HepG2 (cell line): ENCODE measurements around the gene DHH. TPM values are rescaled to one million over a fixed set of nuclear protein-coding genes. Genes with fewer than 3 reads are reported as not detected.
A peak's percentile ranks its signal among the peaks of the same experiment; 100 is the strongest.

Experiments used
- ELF3 ChIP-seq: IDR thresholded peaks from 2 replicates; pipeline ENCODE4 v1.6.1; 2016; ENCODE audit warnings: missing genetic modification reagents, missing compliant biosample characterization
- HMGA1 ChIP-seq: sonication (generic); formaldehyde crosslinking; conservative IDR thresholded peaks from 2 replicates; pipeline ENCODE4 v1.4.0; 2020; ENCODE audit warnings: missing genetic modification reagents
- KDM6A ChIP-seq: IDR thresholded peaks from 2 replicates; pipeline ENCODE4 v1.6.1; 2016; ENCODE audit warnings: low read depth
- MBNL3 ChIP-seq: fragments of 250-450 bp; sonication (Bioruptor Pico); conservative IDR thresholded peaks from 2 replicates; pipeline ENCODE4 v1.8.0; 2022; ENCODE audit warnings: mild to moderate bottlenecking, inconsistent platforms
- RBM39 ChIP-seq: fragments of 200-400 bp; formaldehyde crosslinking; IDR thresholded peaks from one replicate; pipeline ENCODE4 v1.6.1; 2018; ENCODE audit warnings: antibody characterized with exemption, mild to moderate bottlenecking, low read depth, low read length; ENCODE audit not compliant: poor library complexity, severe bottlenecking
- REXO4 ChIP-seq: sonication (generic); formaldehyde crosslinking; IDR thresholded peaks from 2 replicates; pipeline ENCODE4 v1.8.0; 2022; ENCODE audit warnings: missing genetic modification reagents, mild to moderate bottlenecking, borderline replicate concordance
- SMC3 ChIP-seq: IDR thresholded peaks from 2 replicates; pipeline ENCODE4 v1.6.1; 2011; ENCODE audit warnings: low read length, improper control_type of control experiment
- ZFP90 ChIP-seq: sonication (generic); formaldehyde crosslinking; IDR thresholded peaks from 2 replicates; pipeline ENCODE4 v1.8.0; 2022; ENCODE audit warnings: missing genetic modification reagents, mild to moderate bottlenecking, inconsistent platforms, borderline replicate concordance
- ZKSCAN5 ChIP-seq: sonication (generic); formaldehyde crosslinking; IDR thresholded peaks from 2 replicates; pipeline ENCODE4 v1.5.1; 2020; ENCODE audit warnings: mild to moderate bottlenecking, missing genetic modification reagents
- ZNF180 ChIP-seq: sonication (generic); formaldehyde crosslinking; IDR thresholded peaks from 2 replicates; pipeline ENCODE4 v1.4.0; 2020; ENCODE audit warnings: low read depth, missing genetic modification reagents, borderline replicate concordance
- ZNF558 ChIP-seq: sonication (generic); formaldehyde crosslinking; IDR thresholded peaks from 2 replicates; pipeline ENCODE4 v1.9.0; 2022; ENCODE audit warnings: mild to moderate bottlenecking, missing genetic modification reagents, borderline replicate concordance
- polyA plus RNA-seq, 8 experiments: library from polyadenylated mRNA; depleted of rRNA in 3 of 8; stranded (reverse) in 7 of 8; unstranded in 1 of 8; fragments of >200 nt; fragmentation: Illumina TruSeq in 4 of 8; extraction: Trizol in 4 of 8; gene quantifications; 2 replicates each; pipeline versions ENCODE4 v1.2.1 to v1.2.3, GENCODE V29; 2011 to 2016; ENCODE audit warnings: low read depth in 4 of 8, missing spikeins in 1 of 8, mixed read lengths in 1 of 8; ENCODE audit not compliant: insufficient read depth in 1 of 8
- total RNA-seq, 5 experiments: library from RNA; depleted of rRNA; stranded (reverse); fragments of >200 nt; fragmentation: Illumina TruSeq; extraction: Trizol; gene quantifications; 2 replicates each; pipeline ENCODE4 v1.2.3, GENCODE V29; 2016; ENCODE audit warnings: low read depth in 1 of 5
- TF ChIP-seq, protein P1 (sequence below): sonication (generic); formaldehyde crosslinking; conservative IDR thresholded peaks from 2 replicates; pipeline ENCODE4 v1.8.0; 2022; ENCODE audit warnings: missing genetic modification reagents
- TF ChIP-seq, protein P2 (sequence below): sonication (generic); formaldehyde crosslinking; IDR thresholded peaks from 2 replicates; pipeline ENCODE4 v1.5.1; 2020; ENCODE audit warnings: mild to moderate bottlenecking, moderate library complexity, missing genetic modification reagents
- TF ChIP-seq, protein P3 (sequence below): sonication (generic); formaldehyde crosslinking; IDR thresholded peaks from 2 replicates; pipeline ENCODE4 v1.4.0; 2020; ENCODE audit warnings: missing genetic modification reagents, low read depth, mild to moderate bottlenecking, borderline replicate concordance
- TF ChIP-seq, protein P4 (sequence below): sonication (generic); formaldehyde crosslinking; IDR thresholded peaks from 2 replicates; pipeline ENCODE4 v1.5.1; 2020; ENCODE audit warnings: missing genetic modification reagents, mild to moderate bottlenecking, borderline replicate concordance
- TF ChIP-seq, protein P5 (sequence below): sonication (generic); formaldehyde crosslinking; conservative IDR thresholded peaks from 2 replicates; pipeline ENCODE4 v1.4.0; 2020; ENCODE audit warnings: missing genetic modification reagents
- TF ChIP-seq, protein P6 (sequence below): IDR thresholded peaks from 2 replicates; pipeline ENCODE4 v1.6.1; 2016; ENCODE audit warnings: low read depth, control low read depth

Gene DHH
- total and polyA plus RNA-seq, 2 of the 13 experiments (the other 11 are each of a cell fraction or from before 2014, with no cell fraction given), result not detected

DNA sequence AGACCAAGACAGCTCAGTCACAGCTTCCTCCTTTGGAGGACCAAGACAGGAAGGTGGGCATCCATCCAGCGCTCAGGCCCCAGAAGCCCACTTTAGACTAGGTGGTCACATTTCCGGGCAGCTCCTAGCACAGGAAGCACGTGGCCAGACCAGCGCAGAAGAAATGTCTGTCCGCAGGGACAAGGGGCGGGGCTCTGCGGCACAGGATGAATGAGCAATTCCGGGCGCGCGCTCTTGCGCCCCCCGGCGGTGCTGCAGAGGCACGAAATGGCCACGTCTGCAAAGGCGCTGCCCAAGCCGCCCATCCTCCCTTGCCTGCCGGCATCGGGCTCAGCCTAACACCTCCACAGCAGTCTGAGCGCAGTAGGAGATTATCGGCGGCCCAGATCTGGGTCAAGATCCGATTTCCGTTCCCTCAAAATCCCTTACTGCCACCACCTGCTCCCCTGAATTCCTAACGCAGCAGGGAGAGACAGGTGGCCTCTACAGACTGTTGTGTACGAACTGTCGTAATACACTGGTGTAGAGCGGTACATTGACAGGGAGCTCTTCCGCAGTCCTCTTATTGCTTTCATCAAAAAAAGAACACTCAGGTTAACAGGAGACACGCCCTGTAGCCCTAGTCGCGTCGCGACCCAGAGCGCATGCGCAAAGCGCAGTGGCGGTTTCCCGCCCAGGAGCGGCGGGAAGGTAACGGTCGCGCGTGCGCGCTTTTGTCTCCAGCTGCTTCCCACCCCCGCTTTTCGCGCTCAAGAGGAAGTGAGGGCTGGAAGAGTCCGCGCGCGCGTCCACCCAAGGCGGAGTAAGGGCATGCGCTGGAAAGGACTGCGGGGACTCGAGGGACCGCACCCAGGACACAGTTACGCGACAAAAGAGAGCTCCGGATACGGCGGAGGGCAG lies 35.8 kb upstream of the DHH start (continued):
- no peak for TF ChIP-seq ZNF180
- no peak for TF ChIP-seq SMC3
- TF ChIP-seq ZKSCAN5 (CRISPR knock-in tag), result peak; percentile 61; the same call in 1 of the 2 replicates
- TF ChIP-seq, protein P1, sequence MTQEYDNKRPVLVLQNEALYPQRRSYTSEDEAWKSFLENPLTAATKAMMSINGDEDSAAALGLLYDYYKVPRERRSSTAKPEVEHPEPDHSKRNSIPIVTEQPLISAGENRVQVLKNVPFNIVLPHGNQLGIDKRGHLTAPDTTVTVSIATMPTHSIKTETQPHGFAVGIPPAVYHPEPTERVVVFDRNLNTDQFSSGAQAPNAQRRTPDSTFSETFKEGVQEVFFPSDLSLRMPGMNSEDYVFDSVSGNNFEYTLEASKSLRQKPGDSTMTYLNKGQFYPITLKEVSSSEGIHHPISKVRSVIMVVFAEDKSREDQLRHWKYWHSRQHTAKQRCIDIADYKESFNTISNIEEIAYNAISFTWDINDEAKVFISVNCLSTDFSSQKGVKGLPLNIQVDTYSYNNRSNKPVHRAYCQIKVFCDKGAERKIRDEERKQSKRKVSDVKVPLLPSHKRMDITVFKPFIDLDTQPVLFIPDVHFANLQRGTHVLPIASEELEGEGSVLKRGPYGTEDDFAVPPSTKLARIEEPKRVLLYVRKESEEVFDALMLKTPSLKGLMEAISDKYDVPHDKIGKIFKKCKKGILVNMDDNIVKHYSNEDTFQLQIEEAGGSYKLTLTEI (CRISPR knock-in tag), result no peak; the same call in 1 of the 2 replicates
- TF ChIP-seq KDM6A, result no peak
- peak; percentile 52; the same call in 1 of the 2 replicates for TF ChIP-seq ZNF558 (CRISPR knock-in tag)
- TF ChIP-seq ZFP90 (CRISPR knock-in tag), result peak; percentile 72; the same call in 1 of the 2 replicates
- TF ChIP-seq MBNL3 (CRISPR knock-in tag), result no peak
- TF ChIP-seq, protein P2, sequence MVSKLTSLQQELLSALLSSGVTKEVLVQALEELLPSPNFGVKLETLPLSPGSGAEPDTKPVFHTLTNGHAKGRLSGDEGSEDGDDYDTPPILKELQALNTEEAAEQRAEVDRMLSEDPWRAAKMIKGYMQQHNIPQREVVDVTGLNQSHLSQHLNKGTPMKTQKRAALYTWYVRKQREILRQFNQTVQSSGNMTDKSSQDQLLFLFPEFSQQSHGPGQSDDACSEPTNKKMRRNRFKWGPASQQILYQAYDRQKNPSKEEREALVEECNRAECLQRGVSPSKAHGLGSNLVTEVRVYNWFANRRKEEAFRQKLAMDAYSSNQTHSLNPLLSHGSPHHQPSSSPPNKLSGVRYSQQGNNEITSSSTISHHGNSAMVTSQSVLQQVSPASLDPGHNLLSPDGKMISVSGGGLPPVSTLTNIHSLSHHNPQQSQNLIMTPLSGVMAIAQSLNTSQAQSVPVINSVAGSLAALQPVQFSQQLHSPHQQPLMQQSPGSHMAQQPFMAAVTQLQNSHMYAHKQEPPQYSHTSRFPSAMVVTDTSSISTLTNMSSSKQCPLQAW, result peak; percentile 77; the same call in 1 of the 2 replicates
- TF ChIP-seq, protein P3, sequence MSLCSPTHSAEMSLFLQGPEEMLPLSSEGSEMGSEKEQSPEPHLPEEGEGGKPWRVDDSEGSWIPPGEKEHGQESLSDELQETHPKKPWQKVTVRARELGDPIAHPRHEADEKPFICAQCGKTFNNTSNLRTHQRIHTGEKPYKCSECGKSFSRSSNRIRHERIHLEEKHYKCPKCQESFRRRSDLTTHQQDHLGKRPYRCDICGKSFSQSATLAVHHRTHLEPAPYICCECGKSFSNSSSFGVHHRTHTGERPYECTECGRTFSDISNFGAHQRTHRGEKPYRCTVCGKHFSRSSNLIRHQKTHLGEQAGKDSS (CRISPR knock-in tag), result peak; percentile 51; the same call in 1 of the 2 replicates
- TF ChIP-seq, protein P4, sequence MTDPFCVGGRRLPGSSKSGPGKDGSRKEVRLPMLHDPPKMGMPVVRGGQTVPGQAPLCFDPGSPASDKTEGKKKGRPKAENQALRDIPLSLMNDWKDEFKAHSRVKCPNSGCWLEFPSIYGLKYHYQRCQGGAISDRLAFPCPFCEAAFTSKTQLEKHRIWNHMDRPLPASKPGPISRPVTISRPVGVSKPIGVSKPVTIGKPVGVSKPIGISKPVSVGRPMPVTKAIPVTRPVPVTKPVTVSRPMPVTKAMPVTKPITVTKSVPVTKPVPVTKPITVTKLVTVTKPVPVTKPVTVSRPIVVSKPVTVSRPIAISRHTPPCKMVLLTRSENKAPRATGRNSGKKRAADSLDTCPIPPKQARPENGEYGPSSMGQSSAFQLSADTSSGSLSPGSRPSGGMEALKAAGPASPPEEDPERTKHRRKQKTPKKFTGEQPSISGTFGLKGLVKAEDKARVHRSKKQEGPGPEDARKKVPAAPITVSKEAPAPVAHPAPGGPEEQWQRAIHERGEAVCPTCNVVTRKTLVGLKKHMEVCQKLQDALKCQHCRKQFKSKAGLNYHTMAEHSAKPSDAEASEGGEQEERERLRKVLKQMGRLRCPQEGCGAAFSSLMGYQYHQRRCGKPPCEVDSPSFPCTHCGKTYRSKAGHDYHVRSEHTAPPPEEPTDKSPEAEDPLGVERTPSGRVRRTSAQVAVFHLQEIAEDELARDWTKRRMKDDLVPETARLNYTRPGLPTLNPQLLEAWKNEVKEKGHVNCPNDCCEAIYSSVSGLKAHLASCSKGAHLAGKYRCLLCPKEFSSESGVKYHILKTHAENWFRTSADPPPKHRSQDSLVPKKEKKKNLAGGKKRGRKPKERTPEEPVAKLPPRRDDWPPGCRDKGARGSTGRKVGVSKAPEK (CRISPR knock-in tag), result no peak
- TF ChIP-seq RBM39, result no peak
- TF ChIP-seq, protein P5, sequence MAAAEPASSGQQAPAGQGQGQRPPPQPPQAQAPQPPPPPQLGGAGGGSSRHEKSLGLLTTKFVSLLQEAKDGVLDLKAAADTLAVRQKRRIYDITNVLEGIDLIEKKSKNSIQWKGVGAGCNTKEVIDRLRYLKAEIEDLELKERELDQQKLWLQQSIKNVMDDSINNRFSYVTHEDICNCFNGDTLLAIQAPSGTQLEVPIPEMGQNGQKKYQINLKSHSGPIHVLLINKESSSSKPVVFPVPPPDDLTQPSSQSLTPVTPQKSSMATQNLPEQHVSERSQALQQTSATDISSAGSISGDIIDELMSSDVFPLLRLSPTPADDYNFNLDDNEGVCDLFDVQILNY, result peak; percentile 95
- peak; percentile 61 for TF ChIP-seq ELF3 (CRISPR knock-in tag)
- TF ChIP-seq, protein P6, sequence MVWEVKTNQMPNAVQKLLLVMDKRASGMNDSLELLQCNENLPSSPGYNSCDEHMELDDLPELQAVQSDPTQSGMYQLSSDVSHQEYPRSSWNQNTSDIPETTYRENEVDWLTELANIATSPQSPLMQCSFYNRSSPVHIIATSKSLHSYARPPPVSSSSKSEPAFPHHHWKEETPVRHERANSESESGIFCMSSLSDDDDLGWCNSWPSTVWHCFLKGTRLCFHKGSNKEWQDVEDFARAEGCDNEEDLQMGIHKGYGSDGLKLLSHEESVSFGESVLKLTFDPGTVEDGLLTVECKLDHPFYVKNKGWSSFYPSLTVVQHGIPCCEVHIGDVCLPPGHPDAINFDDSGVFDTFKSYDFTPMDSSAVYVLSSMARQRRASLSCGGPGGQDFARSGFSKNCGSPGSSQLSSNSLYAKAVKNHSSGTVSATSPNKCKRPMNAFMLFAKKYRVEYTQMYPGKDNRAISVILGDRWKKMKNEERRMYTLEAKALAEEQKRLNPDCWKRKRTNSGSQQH (CRISPR knock-in tag), result peak; percentile 89; the same call in 1 of the 2 replicates
- TF ChIP-seq HMGA1 (CRISPR knock-in tag), result no peak
- TF ChIP-seq REXO4, result no peak
